Fibroblast of the aortic adventitia (primary cell): Measurements from ENCODE around the gene EXOC4. TPM values are rescaled to one million over a fixed set of nuclear protein-coding genes. Genes with fewer than 3 reads are reported as not detected.

Experiments
- DNase-seq: peaks from one replicate; pipeline ENCODE4 v3.0.0-alpha.2; 2010; ENCODE audit warnings: low read depth
- H3K4me3 ChIP-seq: 2 replicates; pipeline ENCODE4 v1.5.1; 2011; ENCODE audit warnings: low read depth, mild to moderate bottlenecking, control low read depth, low read length, moderate library complexity
- CTCF ChIP-seq: IDR thresholded peaks from 2 replicates; pipeline ENCODE4 v1.5.1; 2011; ENCODE audit warnings: mild to moderate bottlenecking, low read length, control low read depth, inconsistent platforms; ENCODE audit not compliant: insufficient read depth
- total RNA-seq: library from RNA; depleted of rRNA; stranded (reverse); fragments of >200 nt; gene quantifications from 2 replicates; pipeline ENCODE4 v1.2.3, GENCODE V29; 2012; ENCODE audit warnings: low replicate concordance

The EXOC4 gene
- total RNA-seq, 1 donor, result 105 TPM

- H3K4me3 ChIP-seq, result no peak overlapping the region
- DNase-seq, result peak; percentile 40
Measured at GRCh38 chr7:133797818-133798520, 545.1 kb downstream of the EXOC4 start.

GRCh38 chr7:133801341-133801740 is 548.5 kb downstream of the EXOC4 start:
- TF ChIP-seq CTCF, result no peak
- H3K4me3 ChIP-seq, result no peak overlapping the region
- no peak for DNase-seq

More at GRCh38 chr7:133797818-133798520, 545.1 kb downstream of the EXOC4 start:
- no peak for TF ChIP-seq CTCF

GRCh38 chr7:133804127-133804526 is 551.2 kb downstream of the EXOC4 start:
- DNase-seq, result no peak

GRCh38 chr7:133805426-133805825 is 552.5 kb downstream of the EXOC4 start:
- no peak for TF ChIP-seq CTCF
- no peak for DNase-seq
- no peak overlapping the region for H3K4me3 ChIP-seq

More at GRCh38 chr7:133804127-133804526, 551.2 kb downstream of the EXOC4 start:
- no peak overlapping the region for H3K4me3 ChIP-seq
- no peak for TF ChIP-seq CTCF

GRCh38 chr7:133807624-133808492 is 555.0 kb downstream of the EXOC4 start:
- DNase-seq, result no peak
- TF ChIP-seq CTCF, result no peak
- no peak overlapping the region for H3K4me3 ChIP-seq

GRCh38 chr7:133808493-133808866 is 555.6 kb downstream of the EXOC4 start:
- DNase-seq, result no peak
- H3K4me3 ChIP-seq, result no peak overlapping the region
- TF ChIP-seq CTCF, result no peak
